Panc1 (cell line): ENCODE data around the gene SHISAL2B. TPM values are rescaled to one million over a fixed set of nuclear protein-coding genes. Genes with fewer than 3 reads are reported as not detected.

ENCODE experiments used
- ATAC-seq: fragments of 200-7000 bp; cut with Tn5 transposase; 2 replicates; pipeline ENCODE4 v1.9.1; 2020; ENCODE audit warnings: mild to moderate bottlenecking, moderate library complexity
- BruUV-seq: library from RNA; stranded (reverse); fragments of 400-500 nt; replicated peaks from 2 replicates; lab custom pipeline; 2021; lab: Mats Ljungman, UMichigan
- CTCF ChIA-PET: fragments of 300-600 bp; sonication (Branson Sonifier 250); formaldehyde crosslinking; loops from one replicate; lab custom pipeline; 2022; ENCODE audit warnings: antibody characterized with exemption; lab: Charles Lee
- POLR2A ChIA-PET: fragments of 300-600 bp; sonication (Branson Sonifier 250); formaldehyde crosslinking; loops from one replicate; lab custom pipeline; 2022; ENCODE audit warnings: antibody characterized with exemption; lab: Charles Lee
- DNase-seq: peaks from one replicate; pipeline ENCODE4 v3.0.0-alpha.2; 2010; ENCODE audit warnings: low read depth, low spot score
- H3K27ac ChIP-seq: 2 replicates; pipeline ENCODE4 v1.5.1; 2011; ENCODE audit warnings: mild to moderate bottlenecking, low read length, inconsistent platforms
- H3K27me3 ChIP-seq: fragments of 200-500 bp; sonication (Bioruptor generic); 2 replicates; pipeline ENCODE4 v1.6.0; 2014; ENCODE audit warnings: low read length, inconsistent platforms; ENCODE audit not compliant: control insufficient read depth, insufficient read depth
- H3K36me3 ChIP-seq: fragments of 200-500 bp; sonication (Bioruptor generic); 2 replicates; pipeline ENCODE4 v1.5.1; 2014; ENCODE audit warnings: inconsistent platforms, mild to moderate bottlenecking, low read length, moderate library complexity; ENCODE audit not compliant: control insufficient read depth, insufficient read depth
- H3K4me1 ChIP-seq: 2 replicates; pipeline ENCODE4 v1.5.1; 2011; ENCODE audit warnings: inconsistent platforms, mild to moderate bottlenecking, low read length, moderate library complexity; ENCODE audit not compliant: control insufficient read depth, insufficient read depth
- H3K4me3 ChIP-seq, 2 experiments: 2 replicates each; pipeline ENCODE4 v1.5.1; 2011 to 2012; ENCODE audit warnings: low read depth in 2 of 2, low read length in 2 of 2, mild to moderate bottlenecking in 2 of 2, inconsistent platforms in 1 of 2, moderate library complexity in 1 of 2
- H3K9me3 ChIP-seq: fragments of 200-500 bp; sonication (Bioruptor generic); 2 replicates; pipeline ENCODE4 v1.5.1; 2014; ENCODE audit warnings: low read depth, mild to moderate bottlenecking, inconsistent platforms, low read length, moderate library complexity; ENCODE audit not compliant: control insufficient read depth, insufficient read depth
- CTCF ChIP-seq: fragments of 450-650 bp; IDR thresholded peaks from 2 replicates; pipeline ENCODE4 v1.5.1; 2017; ENCODE audit warnings: mild to moderate bottlenecking
- POLR2AphosphoS5 ChIP-seq: IDR thresholded peaks from 2 replicates; pipeline ENCODE4 v1.6.1; 2012; ENCODE audit warnings: mild to moderate bottlenecking, low read depth, low read length, moderate library complexity
- REST ChIP-seq, 2 experiments: IDR thresholded peaks; 2 replicates each; pipeline ENCODE4 v1.6.1; 2011 to 2012; ENCODE audit warnings: low read depth in 2 of 2, control low read depth in 1 of 2, low read length in 1 of 2, mild to moderate bottlenecking in 1 of 2, moderate library complexity in 1 of 2; ENCODE audit not compliant: insufficient read depth in 1 of 2
- SIN3A ChIP-seq: IDR thresholded peaks from 2 replicates; pipeline ENCODE4 v1.6.1; 2012; ENCODE audit warnings: low read depth, mild to moderate bottlenecking, low read length, moderate library complexity, borderline replicate concordance; ENCODE audit not compliant: insufficient read depth
- TCF7L2 ChIP-seq: IDR thresholded peaks from 2 replicates; pipeline ENCODE4 v1.6.1; 2011; ENCODE audit warnings: mild to moderate bottlenecking, low read depth, low read length, inconsistent platforms
- in situ Hi-C: cut with HindIII; loops from 2 replicates; pipeline ENCODE4 v1.10.0; 2016; ENCODE audit warnings: low sequenced_read_pairs, low pct_unique_long_range_greater_than_20kb
- intact Hi-C: fragments of 100-400 bp; cut with micrococcal nuclease; formaldehyde crosslinking; loops from one replicate; pipeline ENCODE4 v1.10.0; 2022; ENCODE audit not compliant: unreplicated experiment
- total RNA-seq: library from RNA; stranded (reverse); gene quantifications from one replicate; pipeline ENCODE4 v1.2.1, GENCODE V29; 2021; ENCODE audit not compliant: unreplicated experiment

The SHISAL2B gene
- total RNA-seq, 1 experiment from 2014 or later: not detected

GRCh38 chr5:64665243-64665642 is 25.1 kb upstream of the SHISAL2B start:
- no TSS peak for BruUV-seq
- no peaks in the 10 kb centered on the region for H3K9me3 ChIP-seq
- CTCF ChIA-PET: no interaction called here
- in situ Hi-C loops: no loop called here
- peaks cover 6% of the 10 kb centered on the region; the same call in 1 of the 2 replicates for H3K27me3 ChIP-seq
- intact Hi-C loops: no loop called here
- no peak overlapping the region for H3K4me3 ChIP-seq
- H3K27ac ChIP-seq: no peak overlapping the region
- POLR2A ChIA-PET: no interaction called here
- no peaks in the 10 kb centered on the region for H3K36me3 ChIP-seq
- H3K4me1 ChIP-seq: no peaks in the 10 kb centered on the region
- ATAC-seq (no peak), DNase-seq (no peak)
- no peak for TF ChIP-seq REST (IDR thresholded peaks at IDR 0.05; ENCODE audit: insufficient read depth in 1 of 2, low read depth in 2 of 2, low read length in 1 of 2)
- TF ChIP-seq POLR2AphosphoS5: no peak
- TF ChIP-seq CTCF: no peak
- no peak for TF ChIP-seq TCF7L2
- TF ChIP-seq SIN3A: no peak

- no peaks in the 10 kb centered on the region for H3K4me1 ChIP-seq
- TF ChIP-seq CTCF: no peak
- TF ChIP-seq REST (IDR thresholded peaks at IDR 0.05; ENCODE audit: insufficient read depth in 1 of 2, low read depth in 2 of 2, low read length in 1 of 2): no peak
- TF ChIP-seq TCF7L2: no peak
- TF ChIP-seq POLR2AphosphoS5: no peak
- TF ChIP-seq SIN3A: no peak
- no TSS peak for BruUV-seq
- ChIA-PET CTCF (no interaction called here), POLR2A (no interaction called here)
- no peak for DNase-seq
- no peak overlapping the region for H3K27ac ChIP-seq
- H3K9me3 ChIP-seq: no peaks in the 10 kb centered on the region
- H3K36me3 ChIP-seq: no peaks in the 10 kb centered on the region
- H3K27me3 ChIP-seq: 0 out of 2 replicates have a peak, but pooled peaks cover 3% of the 10 kb centered on the region
- no peak overlapping the region for H3K4me3 ChIP-seq
- intact Hi-C loops: no loop called here
- in situ Hi-C loops: no loop called here
- no peak for ATAC-seq
Measured at GRCh38 chr5:64666078-64666477, 24.2 kb upstream of the SHISAL2B start.
